OCI-LY3 (cell line): ENCODE measurements around the gene LYRM1.

ENCODE experiments used
- EZH2phosphoT487 ChIP-seq: fragments of 200-600 bp; shearing (Covaris generic); IDR thresholded peaks from 2 replicates; pipeline ENCODE4 v1.6.1; 2018; ENCODE audit warnings: antibody characterized with exemption, mixed run types, low read depth
- TF ChIP-seq, protein P1 (sequence below): fragments of 200-600, 300-600 bp; sonication (generic); IDR thresholded peaks from 2 replicates; pipeline ENCODE4 v1.5.1; 2014; ENCODE audit warnings: antibody characterized with exemption, low read length, low read depth

DNA sequence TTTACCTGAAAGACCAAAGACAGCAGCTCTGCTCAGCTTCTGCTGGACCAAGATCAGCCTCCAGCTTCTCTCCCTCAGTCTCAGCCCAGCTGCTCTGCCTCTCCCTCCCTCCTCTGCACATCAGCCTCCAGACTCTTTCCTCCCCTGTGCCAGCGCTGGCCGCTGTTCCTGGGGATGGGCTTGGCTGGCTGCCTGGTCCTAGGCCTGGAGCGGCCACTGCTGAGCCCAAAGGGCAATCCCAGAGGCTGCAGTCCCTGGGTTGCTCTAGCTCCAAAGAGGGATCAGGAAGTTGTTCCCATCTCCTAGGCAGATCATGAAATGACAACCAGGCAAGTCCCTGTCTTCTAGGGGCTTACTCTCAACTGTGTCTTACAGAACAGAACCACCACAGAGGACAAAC lies 31.7 kb upstream of the LYRM1 start:
- no peak for TF ChIP-seq EZH2phosphoT487
- TF ChIP-seq, protein P1, sequence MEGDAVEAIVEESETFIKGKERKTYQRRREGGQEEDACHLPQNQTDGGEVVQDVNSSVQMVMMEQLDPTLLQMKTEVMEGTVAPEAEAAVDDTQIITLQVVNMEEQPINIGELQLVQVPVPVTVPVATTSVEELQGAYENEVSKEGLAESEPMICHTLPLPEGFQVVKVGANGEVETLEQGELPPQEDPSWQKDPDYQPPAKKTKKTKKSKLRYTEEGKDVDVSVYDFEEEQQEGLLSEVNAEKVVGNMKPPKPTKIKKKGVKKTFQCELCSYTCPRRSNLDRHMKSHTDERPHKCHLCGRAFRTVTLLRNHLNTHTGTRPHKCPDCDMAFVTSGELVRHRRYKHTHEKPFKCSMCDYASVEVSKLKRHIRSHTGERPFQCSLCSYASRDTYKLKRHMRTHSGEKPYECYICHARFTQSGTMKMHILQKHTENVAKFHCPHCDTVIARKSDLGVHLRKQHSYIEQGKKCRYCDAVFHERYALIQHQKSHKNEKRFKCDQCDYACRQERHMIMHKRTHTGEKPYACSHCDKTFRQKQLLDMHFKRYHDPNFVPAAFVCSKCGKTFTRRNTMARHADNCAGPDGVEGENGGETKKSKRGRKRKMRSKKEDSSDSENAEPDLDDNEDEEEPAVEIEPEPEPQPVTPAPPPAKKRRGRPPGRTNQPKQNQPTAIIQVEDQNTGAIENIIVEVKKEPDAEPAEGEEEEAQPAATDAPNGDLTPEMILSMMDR, result no peak
